ENCODE results near the gene TRPV4. TPM values are rescaled to one million over a fixed set of nuclear protein-coding genes. Genes with fewer than 3 reads are reported as not detected.

TRPV4 gene
- total RNA-seq, 1 experiment from 2014 or later: 0.44 TPM

DNA sequence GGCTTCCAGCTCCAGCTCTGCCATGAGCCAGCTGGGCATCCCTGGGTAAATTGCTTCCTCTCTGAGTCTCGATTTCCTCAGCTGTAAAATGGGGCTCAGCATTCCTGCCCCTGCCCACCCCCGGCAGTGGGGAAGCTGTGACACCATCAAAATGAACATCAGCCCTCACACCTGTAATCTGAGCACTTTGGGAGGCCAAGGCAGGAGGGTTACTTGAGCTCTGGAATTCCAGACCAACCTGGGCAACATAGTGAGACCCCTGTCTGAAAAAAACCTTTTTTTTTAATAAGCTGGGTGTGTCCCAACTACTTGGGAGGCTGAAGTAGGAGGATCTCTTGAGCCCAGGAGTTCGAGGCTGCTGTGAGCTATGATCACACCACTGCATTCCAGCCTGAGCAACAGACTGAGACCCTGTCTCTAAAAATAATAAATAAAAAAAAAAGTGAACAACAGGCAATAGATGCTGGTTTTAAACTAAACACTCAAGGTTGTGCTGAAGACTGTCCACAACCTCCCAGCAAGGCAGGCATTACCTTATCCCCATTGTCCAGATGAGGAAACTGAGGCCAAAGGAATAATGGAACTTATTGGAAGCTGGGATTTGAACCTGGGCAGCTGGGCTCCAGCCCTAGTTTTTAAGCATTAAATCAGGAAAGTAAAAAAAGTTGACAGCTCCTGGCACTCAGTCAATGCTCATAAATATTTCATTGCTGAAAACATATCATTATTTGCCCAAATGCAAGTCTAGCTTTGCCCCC is 4.3 kb downstream of the TRPV4 start:
- no peak for ATAC-seq
- no TSS peak for BruUV-seq (replicated peaks)
- Histone ChIP-seq H3K4me1 (ENCODE audit: control insufficient read depth, insufficient read depth, low read length) (no peaks in the 10 kb centered on the region), H3K9me3 (ENCODE audit: control insufficient read depth, insufficient read depth, low read depth, low read length) (no peaks in the 10 kb centered on the region), H3K36me3 (ENCODE audit: control insufficient read depth, insufficient read depth, low read length) (no peaks in the 10 kb centered on the region), H3K4me3 (ENCODE audit: low read depth in 2 of 2, low read length in 2 of 2) (no peak overlapping the region), H3K27me3 (ENCODE audit: control insufficient read depth, insufficient read depth, low read length) (no peaks in the 10 kb centered on the region), H3K27ac (ENCODE audit: low read length) (no peak overlapping the region)
- CTCF ChIA-PET: interaction anchor here (0.6 to 0.9 kb wide), 2 partner anchors 22 to 264 kb away, joined by 3 to 7 read pairs; no protein-coding TSS in a partner anchor
- POLR2A ChIA-PET: no interaction called here
- in situ Hi-C loops (cut with HindIII; ENCODE audit: low pct_unique_long_range_greater_than_20kb, low sequenced_read_pairs) (no loop called here), intact Hi-C loops (cut with micrococcal nuclease; ENCODE audit: unreplicated experiment) (no loop called here)
- no peak for TF ChIP-seq SIN3A (IDR thresholded peaks at IDR 0.05; ENCODE audit: borderline replicate concordance, insufficient read depth, low read depth, low read length)
- TF ChIP-seq, protein P1, sequence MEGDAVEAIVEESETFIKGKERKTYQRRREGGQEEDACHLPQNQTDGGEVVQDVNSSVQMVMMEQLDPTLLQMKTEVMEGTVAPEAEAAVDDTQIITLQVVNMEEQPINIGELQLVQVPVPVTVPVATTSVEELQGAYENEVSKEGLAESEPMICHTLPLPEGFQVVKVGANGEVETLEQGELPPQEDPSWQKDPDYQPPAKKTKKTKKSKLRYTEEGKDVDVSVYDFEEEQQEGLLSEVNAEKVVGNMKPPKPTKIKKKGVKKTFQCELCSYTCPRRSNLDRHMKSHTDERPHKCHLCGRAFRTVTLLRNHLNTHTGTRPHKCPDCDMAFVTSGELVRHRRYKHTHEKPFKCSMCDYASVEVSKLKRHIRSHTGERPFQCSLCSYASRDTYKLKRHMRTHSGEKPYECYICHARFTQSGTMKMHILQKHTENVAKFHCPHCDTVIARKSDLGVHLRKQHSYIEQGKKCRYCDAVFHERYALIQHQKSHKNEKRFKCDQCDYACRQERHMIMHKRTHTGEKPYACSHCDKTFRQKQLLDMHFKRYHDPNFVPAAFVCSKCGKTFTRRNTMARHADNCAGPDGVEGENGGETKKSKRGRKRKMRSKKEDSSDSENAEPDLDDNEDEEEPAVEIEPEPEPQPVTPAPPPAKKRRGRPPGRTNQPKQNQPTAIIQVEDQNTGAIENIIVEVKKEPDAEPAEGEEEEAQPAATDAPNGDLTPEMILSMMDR (IDR thresholded peaks at IDR 0.05): no peak
- TF ChIP-seq, protein P2, sequence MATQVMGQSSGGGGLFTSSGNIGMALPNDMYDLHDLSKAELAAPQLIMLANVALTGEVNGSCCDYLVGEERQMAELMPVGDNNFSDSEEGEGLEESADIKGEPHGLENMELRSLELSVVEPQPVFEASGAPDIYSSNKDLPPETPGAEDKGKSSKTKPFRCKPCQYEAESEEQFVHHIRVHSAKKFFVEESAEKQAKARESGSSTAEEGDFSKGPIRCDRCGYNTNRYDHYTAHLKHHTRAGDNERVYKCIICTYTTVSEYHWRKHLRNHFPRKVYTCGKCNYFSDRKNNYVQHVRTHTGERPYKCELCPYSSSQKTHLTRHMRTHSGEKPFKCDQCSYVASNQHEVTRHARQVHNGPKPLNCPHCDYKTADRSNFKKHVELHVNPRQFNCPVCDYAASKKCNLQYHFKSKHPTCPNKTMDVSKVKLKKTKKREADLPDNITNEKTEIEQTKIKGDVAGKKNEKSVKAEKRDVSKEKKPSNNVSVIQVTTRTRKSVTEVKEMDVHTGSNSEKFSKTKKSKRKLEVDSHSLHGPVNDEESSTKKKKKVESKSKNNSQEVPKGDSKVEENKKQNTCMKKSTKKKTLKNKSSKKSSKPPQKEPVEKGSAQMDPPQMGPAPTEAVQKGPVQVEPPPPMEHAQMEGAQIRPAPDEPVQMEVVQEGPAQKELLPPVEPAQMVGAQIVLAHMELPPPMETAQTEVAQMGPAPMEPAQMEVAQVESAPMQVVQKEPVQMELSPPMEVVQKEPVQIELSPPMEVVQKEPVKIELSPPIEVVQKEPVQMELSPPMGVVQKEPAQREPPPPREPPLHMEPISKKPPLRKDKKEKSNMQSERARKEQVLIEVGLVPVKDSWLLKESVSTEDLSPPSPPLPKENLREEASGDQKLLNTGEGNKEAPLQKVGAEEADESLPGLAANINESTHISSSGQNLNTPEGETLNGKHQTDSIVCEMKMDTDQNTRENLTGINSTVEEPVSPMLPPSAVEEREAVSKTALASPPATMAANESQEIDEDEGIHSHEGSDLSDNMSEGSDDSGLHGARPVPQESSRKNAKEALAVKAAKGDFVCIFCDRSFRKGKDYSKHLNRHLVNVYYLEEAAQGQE (IDR thresholded peaks at IDR 0.05; ENCODE audit: insufficient read depth in 1 of 2, low read depth in 2 of 2, low read length in 1 of 2): no peak
- TF ChIP-seq TCF7L2 (IDR thresholded peaks at IDR 0.05; ENCODE audit: low read depth, low read length): no peak
- TF ChIP-seq POLR2AphosphoS5 (IDR thresholded peaks at IDR 0.05; ENCODE audit: low read depth, low read length): no peak
- no peak for DNase-seq (ENCODE audit: low read depth, low spot score)

DNA sequence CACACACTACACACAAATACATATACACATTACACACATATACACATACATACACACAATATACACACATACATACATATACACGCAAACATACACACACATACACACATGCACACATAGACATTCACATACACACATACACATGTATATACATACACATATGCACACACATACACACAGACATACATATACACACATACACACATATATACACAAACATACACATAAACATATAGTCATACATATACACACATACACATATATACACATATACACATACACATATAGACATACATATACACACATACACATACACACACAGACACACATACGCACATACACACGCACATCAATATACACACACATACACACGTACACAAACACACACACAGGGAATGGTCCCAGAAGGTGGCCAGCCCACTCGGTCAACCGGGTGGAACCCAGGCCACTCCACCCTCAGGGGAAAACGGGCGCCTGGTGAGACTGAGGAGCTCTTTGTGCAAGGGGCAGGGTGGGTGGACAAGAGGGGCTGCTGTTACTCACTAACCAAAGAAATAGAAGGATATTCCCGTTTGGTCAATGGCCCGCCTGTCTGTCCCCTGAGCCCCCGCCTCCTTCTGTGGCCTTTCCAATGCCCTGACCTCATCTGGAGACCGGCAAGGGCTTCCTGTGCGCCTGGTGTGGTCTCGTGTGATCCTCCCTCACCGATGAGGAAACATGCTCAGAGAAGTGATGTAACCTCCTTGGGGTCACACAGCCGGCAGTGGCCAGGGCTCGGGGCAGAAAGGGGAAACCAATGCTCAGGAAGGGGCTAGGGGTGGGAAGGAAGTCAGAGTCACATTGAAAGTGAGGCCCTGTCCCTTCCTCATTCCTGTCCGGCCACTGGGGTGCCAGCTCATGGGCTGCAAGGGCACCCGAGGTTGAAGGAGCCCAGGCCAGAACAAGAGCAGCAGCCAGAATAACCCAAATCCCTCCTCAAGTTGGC is 5.3 kb downstream of the TRPV4 start:
- in situ Hi-C loops (cut with HindIII; ENCODE audit: low pct_unique_long_range_greater_than_20kb, low sequenced_read_pairs): no loop called here
- Histone ChIP-seq H3K36me3 (ENCODE audit: control insufficient read depth, insufficient read depth, low read length) (no peaks in the 10 kb centered on the region), H3K27ac (ENCODE audit: low read length) (no peak overlapping the region), H3K27me3 (ENCODE audit: control insufficient read depth, insufficient read depth, low read length) (no peaks in the 10 kb centered on the region), H3K4me1 (ENCODE audit: control insufficient read depth, insufficient read depth, low read length) (peaks cover 2% of the 10 kb centered on the region; the same call in 1 of the 2 replicates), H3K9me3 (ENCODE audit: control insufficient read depth, insufficient read depth, low read depth, low read length) (no peaks in the 10 kb centered on the region), H3K4me3 (ENCODE audit: low read depth in 2 of 2, low read length in 2 of 2) (no peak overlapping the region)
- POLR2A ChIA-PET: no interaction called here
- CTCF ChIA-PET: interaction anchor here (0.6 to 0.9 kb wide), 2 partner anchors 21 to 263 kb away, joined by 3 to 7 read pairs; no protein-coding TSS in a partner anchor
- TF ChIP-seq TCF7L2 (IDR thresholded peaks at IDR 0.05; ENCODE audit: low read depth, low read length): no peak
- DNase-seq (ENCODE audit: low read depth, low spot score): no peak
- intact Hi-C loops (cut with micrococcal nuclease; ENCODE audit: unreplicated experiment): no loop called here
- no peak for ATAC-seq
- no TSS peak for BruUV-seq (replicated peaks)

Data from Panc1 (cell line).